GM23248 (cell line): ENCODE data around the gene LCTL.

Source experiments
- EZH2 ChIP-seq: fragments of 200-600 bp; sonication (generic); IDR thresholded peaks from 2 replicates; pipeline ENCODE4 v1.6.1; 2018; ENCODE audit warnings: antibody characterized with exemption, mild to moderate bottlenecking; ENCODE audit not compliant: insufficient read depth, poor library complexity, severe bottlenecking
- EZH2phosphoT487 ChIP-seq: fragments of 200-600 bp; sonication (generic); IDR thresholded peaks from 2 replicates; pipeline ENCODE4 v1.6.1; 2018; ENCODE audit warnings: antibody characterized with exemption, moderate library complexity, mild to moderate bottlenecking, low read depth; ENCODE audit not compliant: insufficient read depth

GRCh38 chr15:66558271-66558670 lies 7.5 kb downstream of the LCTL start:
- TF ChIP-seq EZH2: no peak
- no peak for TF ChIP-seq EZH2phosphoT487
